KOPT-K1 (cell line): ENCODE data around the gene SPX.

Source experiments
- H3K27ac ChIP-seq: fragments of 200-600 bp; sonication (generic); 2 replicates; pipeline ENCODE4 v1.5.1; 2016; ENCODE audit warnings: antibody characterized with exemption, mild to moderate bottlenecking, low read depth, low read length; ENCODE audit not compliant: poor library complexity, severe bottlenecking
- H3K36me3 ChIP-seq: fragments of 200-600 bp; sonication (generic); 2 replicates; pipeline ENCODE4 v1.5.1; 2017; ENCODE audit warnings: antibody characterized with exemption, mild to moderate bottlenecking, low read length, moderate library complexity; ENCODE audit not compliant: insufficient read depth
- H3K9me3 ChIP-seq: fragments of 200-600 bp; sonication (generic); 2 replicates; pipeline ENCODE4 v1.5.1; 2017; ENCODE audit warnings: antibody characterized with exemption, low read length, mild to moderate bottlenecking; ENCODE audit not compliant: insufficient read depth, poor library complexity, severe bottlenecking

SPX gene

GRCh38 chr12:21526053-21526452 is at the start of gene SPX:
Gene SPX (plus strand): TSS chr12:21526296. CDS start chr12:21526473, 177 bp downstream.
- H3K36me3 ChIP-seq: no peaks in the 10 kb centered on the region
- H3K27ac ChIP-seq: no peak within 1 kb of the TSS
- H3K9me3 ChIP-seq: no peaks in the 10 kb centered on the region

- H3K36me3 ChIP-seq: peaks cover 100% of the 10 kb centered on the region
- no peaks in the 10 kb centered on the region for H3K9me3 ChIP-seq
- H3K27ac ChIP-seq: no peak overlapping the region
These were observed 49.1 kb upstream of the SPX start for GRCh38 chr12:21476949-21477348.

GRCh38 chr12:21478756-21479455 is 47.2 kb upstream of the SPX start:
- H3K27ac ChIP-seq: no peak overlapping the region
- peaks cover 98% of the 10 kb centered on the region for H3K36me3 ChIP-seq

GRCh38 chr12:21483531-21483930 is 42.6 kb upstream of the SPX start:
- no peaks in the 10 kb centered on the region for H3K9me3 ChIP-seq
- no peak overlapping the region for H3K27ac ChIP-seq
- H3K36me3 ChIP-seq: peaks cover 92% of the 10 kb centered on the region

More at GRCh38 chr12:21478756-21479455, 47.2 kb upstream of the SPX start:
- H3K9me3 ChIP-seq: no peaks in the 10 kb centered on the region

- Histone ChIP-seq H3K27ac (no peak overlapping the region), H3K9me3 (no peaks in the 10 kb centered on the region), H3K36me3 (peaks cover 88% of the 10 kb centered on the region)
These were observed 40.1 kb upstream of the SPX start for GRCh38 chr12:21485998-21486397.

GRCh38 chr12:21499765-21500164 is 26.3 kb upstream of the SPX start:
- H3K27ac ChIP-seq: no peak overlapping the region
- H3K36me3 ChIP-seq: peaks cover 51% of the 10 kb centered on the region
- H3K9me3 ChIP-seq: no peaks in the 10 kb centered on the region

- Histone ChIP-seq H3K27ac (peak overlapping the region; percentile 74), H3K36me3 (peaks cover 40% of the 10 kb centered on the region), H3K9me3 (no peaks in the 10 kb centered on the region)
These were observed 25.3 kb upstream of the SPX start for GRCh38 chr12:21500786-21501257.

- no peaks in the 10 kb centered on the region for H3K9me3 ChIP-seq
- H3K36me3 ChIP-seq: peaks cover 33% of the 10 kb centered on the region
- peak within 1 kb of the TSS; percentile 74 for H3K27ac ChIP-seq
These were observed 24.6 kb upstream of the SPX start, which contains the start of the genes GOLT1B and RECQL for GRCh38 chr12:21501258-21502163. Gene GOLT1B (plus strand): TSS chr12:21501789. CDS start chr12:21501924, 135 bp downstream. Gene RECQL (minus strand): TSS chr12:21501635. CDS start chr12:21499570, 2,065 bp downstream.

- H3K36me3 ChIP-seq: peaks cover 27% of the 10 kb centered on the region
- H3K27ac ChIP-seq: peak overlapping the region; percentile 74
- no peaks in the 10 kb centered on the region for H3K9me3 ChIP-seq
These were observed 24.0 kb upstream of the SPX start for GRCh38 chr12:21502164-21502496.

GRCh38 chr12:21502872-21503271 is 23.2 kb upstream of the SPX start:
- H3K27ac ChIP-seq: no peak overlapping the region
- H3K9me3 ChIP-seq: no peaks in the 10 kb centered on the region
- H3K36me3 ChIP-seq: peaks cover 26% of the 10 kb centered on the region

- H3K27ac ChIP-seq: no peak overlapping the region
- H3K36me3 ChIP-seq: peaks cover 33% of the 10 kb centered on the region
- H3K9me3 ChIP-seq: no peaks in the 10 kb centered on the region
These were observed 20.2 kb upstream of the SPX start for GRCh38 chr12:21505888-21506287.

- no peak overlapping the region for H3K27ac ChIP-seq
- peaks cover 52% of the 10 kb centered on the region for H3K36me3 ChIP-seq
- no peaks in the 10 kb centered on the region for H3K9me3 ChIP-seq
These were observed 18.2 kb upstream of the SPX start for GRCh38 chr12:21507849-21508248.

GRCh38 chr12:21509768-21510167 is 16.3 kb upstream of the SPX start:
- Histone ChIP-seq H3K27ac (peak overlapping the region; percentile 9), H3K9me3 (no peaks in the 10 kb centered on the region), H3K36me3 (peaks cover 68% of the 10 kb centered on the region)

GRCh38 chr12:21516281-21516680 is 9.8 kb upstream of the SPX start:
- H3K9me3 ChIP-seq: no peaks in the 10 kb centered on the region
- peaks cover 66% of the 10 kb centered on the region for H3K36me3 ChIP-seq
- no peak overlapping the region for H3K27ac ChIP-seq

- Histone ChIP-seq H3K27ac (no peak overlapping the region), H3K36me3 (peaks cover 44% of the 10 kb centered on the region), H3K9me3 (no peaks in the 10 kb centered on the region)
These were observed 7.6 kb upstream of the SPX start for GRCh38 chr12:21518451-21518850.
